ENCODE measurements around the gene TM9SF4.
A peak's percentile ranks its signal among the peaks of the same experiment; 100 is the strongest.

The TM9SF4 gene

GRCh38 chr20:32129863-32130262, 20.3 kb downstream of the TM9SF4 start:
- H3K9me3 ChIP-seq (ENCODE audit: control insufficient read depth, low read length): no peaks in the 10 kb centered on the region
- no peaks in the 10 kb centered on the region for H3K36me3 ChIP-seq (ENCODE audit: control insufficient read depth, insufficient read depth, low read length)
- H3K4me2 ChIP-seq (ENCODE audit: low read length): no peak overlapping the region
- peak overlapping the region; percentile 34 for H2AFZ ChIP-seq
- peaks cover 54% of the 10 kb centered on the region for H3K79me2 ChIP-seq
- H3K27ac ChIP-seq: peak overlapping the region; percentile 77
- H3K27me3 ChIP-seq (ENCODE audit: control insufficient read depth, insufficient read depth, low read length): no peaks in the 10 kb centered on the region
- no peak overlapping the region for H3K9ac ChIP-seq
- no peak for TF ChIP-seq CTCF (IDR thresholded peaks at IDR 0.05)
- H3K4me3 ChIP-seq (ENCODE audit: low read depth, low read length): no peak overlapping the region
- peaks cover 31% of the 10 kb centered on the region for H3K4me1 ChIP-seq

- Histone ChIP-seq H3K27ac (peak overlapping the region; percentile 77), H3K36me3 (ENCODE audit: control insufficient read depth, insufficient read depth, low read length) (no peaks in the 10 kb centered on the region), H3K4me3 (ENCODE audit: low read depth, low read length) (no peak overlapping the region), H3K4me1 (peaks cover 27% of the 10 kb centered on the region), H2AFZ (peak overlapping the region; percentile 34), H3K79me2 (peaks cover 51% of the 10 kb centered on the region), H3K27me3 (ENCODE audit: control insufficient read depth, insufficient read depth, low read length) (no peaks in the 10 kb centered on the region), H3K9ac (no peak overlapping the region), H3K4me2 (ENCODE audit: low read length) (no peak overlapping the region), H3K9me3 (ENCODE audit: control insufficient read depth, low read length) (no peaks in the 10 kb centered on the region)
- TF ChIP-seq CTCF (IDR thresholded peaks at IDR 0.05): no peak
These were observed 20.8 kb downstream of the TM9SF4 start for GRCh38 chr20:32130352-32130751.

- no peak overlapping the region for H3K4me3 ChIP-seq (ENCODE audit: low read depth, low read length)
- H3K36me3 ChIP-seq (ENCODE audit: control insufficient read depth, insufficient read depth, low read length): no peaks in the 10 kb centered on the region
- no peak overlapping the region for H2AFZ ChIP-seq
- H3K79me2 ChIP-seq: peaks cover 49% of the 10 kb centered on the region
- no peaks in the 10 kb centered on the region for H3K27me3 ChIP-seq (ENCODE audit: control insufficient read depth, insufficient read depth, low read length)
- peak overlapping the region; percentile 77 for H3K27ac ChIP-seq
- H3K4me2 ChIP-seq (ENCODE audit: low read length): no peak overlapping the region
- H3K4me1 ChIP-seq: peaks cover 26% of the 10 kb centered on the region
- no peaks in the 10 kb centered on the region for H3K9me3 ChIP-seq (ENCODE audit: control insufficient read depth, low read length)
- TF ChIP-seq CTCF (IDR thresholded peaks at IDR 0.05): no peak
- H3K9ac ChIP-seq: no peak overlapping the region
These were observed 21.5 kb downstream of the TM9SF4 start for GRCh38 chr20:32130965-32131364.

GRCh38 chr20:32132911-32133549, 23.5 kb downstream of the TM9SF4 start:
- Histone ChIP-seq H2AFZ (no peak overlapping the region), H3K27ac (no peak overlapping the region), H3K9me3 (ENCODE audit: control insufficient read depth, low read length) (no peaks in the 10 kb centered on the region), H3K79me2 (peaks cover 51% of the 10 kb centered on the region), H3K27me3 (ENCODE audit: control insufficient read depth, insufficient read depth, low read length) (no peaks in the 10 kb centered on the region), H3K4me1 (peaks cover 16% of the 10 kb centered on the region), H3K4me3 (ENCODE audit: low read depth, low read length) (no peak overlapping the region), H3K4me2 (ENCODE audit: low read length) (no peak overlapping the region), H3K36me3 (ENCODE audit: control insufficient read depth, insufficient read depth, low read length) (no peaks in the 10 kb centered on the region), H3K9ac (no peak overlapping the region)
- TF ChIP-seq CTCF (IDR thresholded peaks at IDR 0.05): no peak

- no peak overlapping the region for H3K9ac ChIP-seq
- H3K4me1 ChIP-seq: peaks cover 16% of the 10 kb centered on the region
- no peak overlapping the region for H3K27ac ChIP-seq
- H2AFZ ChIP-seq: no peak overlapping the region
- H3K79me2 ChIP-seq: peaks cover 55% of the 10 kb centered on the region
- H3K27me3 ChIP-seq (ENCODE audit: control insufficient read depth, insufficient read depth, low read length): no peaks in the 10 kb centered on the region
- no peaks in the 10 kb centered on the region for H3K9me3 ChIP-seq (ENCODE audit: control insufficient read depth, low read length)
- H3K4me3 ChIP-seq (ENCODE audit: low read depth, low read length): no peak overlapping the region
- no peaks in the 10 kb centered on the region for H3K36me3 ChIP-seq (ENCODE audit: control insufficient read depth, insufficient read depth, low read length)
- no peak for TF ChIP-seq CTCF (IDR thresholded peaks at IDR 0.05)
- no peak overlapping the region for H3K4me2 ChIP-seq (ENCODE audit: low read length)
These were observed 24.5 kb downstream of the TM9SF4 start for GRCh38 chr20:32134026-32134425.

Measured in parathyroid adenoma (tissue), 2 donors.